IPS-NIHi7 (cell line): ENCODE measurements around the gene DCAF8L2.
A peak's percentile ranks its signal among the peaks of the same experiment; 100 is the strongest.
"Not testable (repeated sequence)": the region's sequence is repeated elsewhere in the genome, so short reads cannot be mapped to it uniquely, and the experiment has no call there.

ENCODE experiments used
- DNase-seq: peaks from one replicate; pipeline ENCODE4 v3.0.0; 2012; ENCODE audit warnings: mixed read lengths; ENCODE audit errors: extremely low spot score

Gene DCAF8L2

GRCh38 chrX:27679281-27679680 lies 89.1 kb downstream of the DCAF8L2 start:
- DNase-seq: no peak

- DNase-seq: no peak
These were observed 90.6 kb downstream of the DCAF8L2 start for GRCh38 chrX:27680726-27681125.

- peak; percentile 9 for DNase-seq
These were observed 93.5 kb downstream of the DCAF8L2 start for GRCh38 chrX:27683566-27684208.

GRCh38 chrX:27694667-27695066 lies 104.5 kb downstream of the DCAF8L2 start:
- DNase-seq: no peak

GRCh38 chrX:27706526-27706925 lies 116.4 kb downstream of the DCAF8L2 start:
- no peak for DNase-seq

- DNase-seq: no peak
These were observed 125.5 kb downstream of the DCAF8L2 start for GRCh38 chrX:27715610-27716009.

- no peak for DNase-seq
These were observed 138.1 kb downstream of the DCAF8L2 start for GRCh38 chrX:27728291-27728690.

- DNase-seq: no peak
These were observed 141.8 kb downstream of the DCAF8L2 start for GRCh38 chrX:27731962-27732361.

GRCh38 chrX:27735914-27736313 lies 145.8 kb downstream of the DCAF8L2 start:
- no peak for DNase-seq

GRCh38 chrX:27740933-27741332 lies 150.8 kb downstream of the DCAF8L2 start:
- no peak for DNase-seq

GRCh38 chrX:27743521-27743920 lies 153.4 kb downstream of the DCAF8L2 start:
- not testable (repeated sequence) for DNase-seq

- DNase-seq: no peak
These were observed 156.4 kb downstream of the DCAF8L2 start for GRCh38 chrX:27746516-27746915.

GRCh38 chrX:27750298-27750697 lies 160.2 kb downstream of the DCAF8L2 start:
- DNase-seq: not testable (repeated sequence)

- DNase-seq: no peak
These were observed 161.8 kb downstream of the DCAF8L2 start for GRCh38 chrX:27751976-27752375.

- no peak for DNase-seq
These were observed 175.6 kb downstream of the DCAF8L2 start for GRCh38 chrX:27765718-27766117.

- no peak for DNase-seq
These were observed 177.2 kb downstream of the DCAF8L2 start for GRCh38 chrX:27767387-27767786.

GRCh38 chrX:27775984-27776383 lies 185.8 kb downstream of the DCAF8L2 start:
- no peak for DNase-seq

- no peak for DNase-seq
These were observed 206.6 kb downstream of the DCAF8L2 start for GRCh38 chrX:27796640-27797257.

GRCh38 chrX:27797575-27797974 lies 207.4 kb downstream of the DCAF8L2 start:
- DNase-seq: no peak
